Loucy (cell line): ENCODE data around the gene CEACAM21.
A peak's percentile ranks its signal among the peaks of the same experiment; 100 is the strongest.

Experiments used
- H2AFZ ChIP-seq: fragments of 200-600 bp; sonication (generic); 2 replicates; pipeline ENCODE4 v1.6.0; 2016; ENCODE audit warnings: antibody characterized with exemption, mild to moderate bottlenecking, low read length, moderate library complexity
- H3F3A ChIP-seq: fragments of 200-600 bp; 2 replicates; pipeline ENCODE4 v1.6.0; 2016; ENCODE audit warnings: antibody characterized with exemption, low read depth, mild to moderate bottlenecking
- H3K27me3 ChIP-seq: fragments of 200-600 bp; sonication (generic); 2 replicates; pipeline ENCODE4 v1.6.1; 2014; ENCODE audit warnings: low read length, mild to moderate bottlenecking; ENCODE audit not compliant: insufficient read depth, poor library complexity, severe bottlenecking
- H3K36me3 ChIP-seq: fragments of 200-600 bp; sonication (generic); 2 replicates; pipeline ENCODE4 v1.6.1; 2016; ENCODE audit warnings: low read length; ENCODE audit not compliant: insufficient read depth
- H3K4me1 ChIP-seq: fragments of 200-600 bp; sonication (generic); 2 replicates; pipeline ENCODE4 v1.5.1; 2014; ENCODE audit warnings: low read length, mild to moderate bottlenecking; ENCODE audit not compliant: insufficient read depth, poor library complexity, severe bottlenecking
- H3K4me2 ChIP-seq: fragments of 200-600 bp; sonication (generic); 2 replicates; pipeline ENCODE4 v1.6.0; 2014; ENCODE audit warnings: antibody characterized with exemption, low read length, low read depth, mild to moderate bottlenecking; ENCODE audit not compliant: poor library complexity, severe bottlenecking
- H3K4me3 ChIP-seq: fragments of 200-600 bp; sonication (generic); 2 replicates; pipeline ENCODE4 v1.5.1; 2014; ENCODE audit warnings: low read length, mild to moderate bottlenecking, mixed read lengths; ENCODE audit not compliant: poor library complexity, severe bottlenecking
- H3K79me2 ChIP-seq: fragments of 200-600 bp; sonication (generic); 2 replicates; pipeline ENCODE4 v1.6.1; 2014; ENCODE audit warnings: low read length; ENCODE audit not compliant: insufficient read depth
- H3K9ac ChIP-seq: fragments of 200-600 bp; sonication (generic); 2 replicates; pipeline ENCODE4 v1.6.0; 2014; ENCODE audit warnings: mild to moderate bottlenecking, low read depth, low read length, moderate library complexity; ENCODE audit not compliant: poor library complexity, severe bottlenecking
- H3K9me2 ChIP-seq: fragments of 200-600 bp; sonication (generic); replicated peaks from 2 replicates; pipeline ENCODE4 v1.6.1; 2016; ENCODE audit warnings: low read depth, low read length, mixed read lengths
- H3K9me3 ChIP-seq: fragments of 200-600 bp; sonication (generic); 2 replicates; pipeline ENCODE4 v1.6.1; 2014; ENCODE audit warnings: mild to moderate bottlenecking, antibody characterized with exemption, low read length, low read depth; ENCODE audit not compliant: insufficient read depth
- H4K20me1 ChIP-seq: fragments of 200-600 bp; sonication (generic); 2 replicates; pipeline ENCODE4 v1.6.0; 2014; ENCODE audit warnings: antibody characterized with exemption, low read length, mild to moderate bottlenecking; ENCODE audit not compliant: insufficient read depth, poor library complexity, severe bottlenecking
- EZH2phosphoT487 ChIP-seq: fragments of 200-600 bp; IDR thresholded peaks from 2 replicates; pipeline ENCODE4 v1.6.1; 2018; ENCODE audit warnings: antibody characterized with exemption, mild to moderate bottlenecking, moderate library complexity, borderline replicate concordance
- TF ChIP-seq, protein P1 (sequence below): fragments of 200-600 bp; sonication (generic); conservative IDR thresholded peaks from 2 replicates; pipeline ENCODE4 v1.5.1; 2014; ENCODE audit warnings: mild to moderate bottlenecking, antibody characterized with exemption, low read length

The CEACAM21 gene

DNA sequence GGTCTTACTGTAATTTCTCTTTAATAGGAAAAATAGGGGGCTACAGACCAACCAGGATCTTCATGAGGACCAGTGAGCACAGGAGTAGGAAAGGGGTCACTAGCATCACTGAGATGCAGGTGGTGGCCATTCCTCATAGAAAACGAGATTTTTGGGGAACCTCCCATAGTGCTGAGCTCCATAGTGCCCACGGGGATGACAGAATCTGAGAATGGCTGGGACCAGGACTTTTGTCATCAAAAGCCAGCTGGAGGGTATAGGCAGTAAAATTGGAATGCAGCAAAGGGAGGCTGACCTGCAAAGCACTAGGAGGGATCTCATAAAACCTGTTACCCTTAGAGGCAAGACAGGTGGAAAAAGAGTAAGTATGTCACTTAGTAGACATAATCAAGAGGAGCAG, 28.4 kb upstream of the CEACAM21 start:
- Histone ChIP-seq H3K4me1 (peaks cover 68% of the 10 kb centered on the region), H3F3A (peaks cover 12% of the 10 kb centered on the region), H2AFZ (no peak overlapping the region), H3K4me2 (no peak overlapping the region), H4K20me1 (no peaks in the 10 kb centered on the region), H3K36me3 (no peaks in the 10 kb centered on the region), H3K9me2 (no peaks in the 10 kb centered on the region), H3K9me3 (no peaks in the 10 kb centered on the region), H3K79me2 (peaks cover 32% of the 10 kb centered on the region), H3K9ac (peak overlapping the region; percentile 67), H3K27me3 (no peaks in the 10 kb centered on the region), H3K4me3 (no peak overlapping the region)
- TF ChIP-seq EZH2phosphoT487, result no peak
- TF ChIP-seq, protein P1, sequence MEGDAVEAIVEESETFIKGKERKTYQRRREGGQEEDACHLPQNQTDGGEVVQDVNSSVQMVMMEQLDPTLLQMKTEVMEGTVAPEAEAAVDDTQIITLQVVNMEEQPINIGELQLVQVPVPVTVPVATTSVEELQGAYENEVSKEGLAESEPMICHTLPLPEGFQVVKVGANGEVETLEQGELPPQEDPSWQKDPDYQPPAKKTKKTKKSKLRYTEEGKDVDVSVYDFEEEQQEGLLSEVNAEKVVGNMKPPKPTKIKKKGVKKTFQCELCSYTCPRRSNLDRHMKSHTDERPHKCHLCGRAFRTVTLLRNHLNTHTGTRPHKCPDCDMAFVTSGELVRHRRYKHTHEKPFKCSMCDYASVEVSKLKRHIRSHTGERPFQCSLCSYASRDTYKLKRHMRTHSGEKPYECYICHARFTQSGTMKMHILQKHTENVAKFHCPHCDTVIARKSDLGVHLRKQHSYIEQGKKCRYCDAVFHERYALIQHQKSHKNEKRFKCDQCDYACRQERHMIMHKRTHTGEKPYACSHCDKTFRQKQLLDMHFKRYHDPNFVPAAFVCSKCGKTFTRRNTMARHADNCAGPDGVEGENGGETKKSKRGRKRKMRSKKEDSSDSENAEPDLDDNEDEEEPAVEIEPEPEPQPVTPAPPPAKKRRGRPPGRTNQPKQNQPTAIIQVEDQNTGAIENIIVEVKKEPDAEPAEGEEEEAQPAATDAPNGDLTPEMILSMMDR, result no peak

DNA sequence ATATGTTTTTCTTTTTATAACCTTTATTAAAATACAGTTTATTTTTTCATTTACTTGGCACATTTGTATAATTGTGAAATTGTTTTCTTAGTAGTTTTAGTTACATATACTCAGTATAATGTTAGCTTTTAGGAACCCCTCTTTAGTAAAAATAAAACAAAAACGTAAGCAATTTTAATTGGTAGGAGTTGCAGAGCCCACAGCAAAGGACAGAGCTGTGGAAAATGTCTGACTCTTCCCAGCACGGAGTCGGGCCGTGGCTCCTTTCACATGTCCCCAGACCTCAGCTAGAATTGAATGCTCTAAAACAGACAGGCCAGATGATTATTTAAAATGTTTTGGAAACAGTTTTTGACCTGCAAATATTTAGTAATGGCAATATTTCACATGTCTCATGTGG, 27.9 kb upstream of the CEACAM21 start:
- Histone ChIP-seq H3K4me2 (peak overlapping the region; percentile 67), H3K9me3 (no peaks in the 10 kb centered on the region), H3K27me3 (no peaks in the 10 kb centered on the region), H3K4me1 (peaks cover 73% of the 10 kb centered on the region), H3F3A (peaks cover 12% of the 10 kb centered on the region), H2AFZ (no peak overlapping the region), H4K20me1 (no peaks in the 10 kb centered on the region), H3K9ac (peak overlapping the region; percentile 67), H3K9me2 (no peaks in the 10 kb centered on the region), H3K36me3 (no peaks in the 10 kb centered on the region), H3K79me2 (peaks cover 37% of the 10 kb centered on the region), H3K4me3 (peak overlapping the region; percentile 71)
- TF ChIP-seq EZH2phosphoT487, result no peak
- TF ChIP-seq, protein P1, result no peak

DNA sequence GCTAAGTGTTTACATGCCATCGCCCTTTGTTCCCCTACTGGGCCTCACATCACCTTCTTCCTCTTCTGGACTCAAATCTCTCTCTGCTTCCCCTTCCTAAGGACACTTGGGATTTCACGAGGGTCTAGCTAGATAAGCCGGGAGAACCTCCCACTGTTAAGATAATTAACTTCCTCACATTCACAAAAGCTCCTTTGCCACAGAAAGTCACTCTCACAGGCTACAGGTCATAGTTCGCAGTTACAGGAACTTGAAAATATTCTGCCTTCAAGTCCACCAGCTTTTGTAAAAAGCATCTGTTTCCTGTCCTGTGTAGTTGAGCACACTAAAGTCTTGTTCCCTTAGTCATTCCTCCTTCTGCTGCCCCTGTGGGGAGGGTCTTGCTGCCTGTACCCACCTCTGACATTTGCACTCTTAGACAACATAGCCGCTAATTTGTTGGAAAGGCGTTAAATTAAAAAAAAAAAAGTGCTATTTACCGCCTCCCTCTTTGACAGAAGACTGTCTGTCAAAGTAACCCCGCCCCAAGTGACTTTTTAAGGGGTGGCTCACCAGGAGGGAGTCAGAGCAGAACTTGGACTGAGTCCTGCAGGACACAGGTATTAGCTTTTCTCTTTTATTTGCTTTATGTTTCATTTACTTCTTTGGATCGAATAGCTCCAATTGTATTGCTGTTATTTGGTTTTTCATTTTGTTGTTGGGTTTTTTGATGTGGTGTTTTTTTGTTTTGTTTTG, 26.8 kb upstream of the CEACAM21 start:
- H3K9me3 ChIP-seq, result peaks cover 7% of the 10 kb centered on the region; the same call in 1 of the 2 replicates
- peak overlapping the region; percentile 67 for H3K4me2 ChIP-seq
- H4K20me1 ChIP-seq, result no peaks in the 10 kb centered on the region
- peak overlapping the region; percentile 74 for H3K9ac ChIP-seq
- no peaks in the 10 kb centered on the region for H3K27me3 ChIP-seq
- H3K79me2 ChIP-seq, result peaks cover 37% of the 10 kb centered on the region
- peak overlapping the region; percentile 71 for H3K4me3 ChIP-seq
- H3K36me3 ChIP-seq, result no peaks in the 10 kb centered on the region; the same call in 1 of the 2 replicates
- peaks cover 79% of the 10 kb centered on the region for H3K4me1 ChIP-seq
- no peaks in the 10 kb centered on the region for H3K9me2 ChIP-seq
- H2AFZ ChIP-seq, result 0 out of 2 replicates have a peak overlapping the region, but pooled peaks have one; percentile 31
- H3F3A ChIP-seq, result peaks cover 16% of the 10 kb centered on the region
- TF ChIP-seq, protein P1, result no peak
- no peak for TF ChIP-seq EZH2phosphoT487
